IgD-negative memory B cell (primary cell): ENCODE data around the gene KCTD18. TPM values are rescaled to one million over a fixed set of nuclear protein-coding genes. Genes with fewer than 3 reads are reported as not detected.

Experiments
- H3K27ac Mint-ChIP-seq, 3 donors: one replicate each; pipeline ENCODE4 v1.8.0; 2020 to 2022; ENCODE audit warnings: mild to moderate bottlenecking in 3 of 3, mixed read lengths in 3 of 3, moderate library complexity in 1 of 3
- H3K27me3 Mint-ChIP-seq: one replicate; pipeline ENCODE4 v1.8.0; 2021; ENCODE audit warnings: mixed read lengths
- H3K36me3 Mint-ChIP-seq: one replicate; pipeline ENCODE4 v1.8.0; 2020; ENCODE audit warnings: mild to moderate bottlenecking, mixed read lengths
- H3K4me1 Mint-ChIP-seq, 3 donors: one replicate each; pipeline ENCODE4 v1.8.0; 2020 to 2022; ENCODE audit warnings: mixed read lengths in 3 of 3, mild to moderate bottlenecking in 1 of 3
- H3K4me3 Mint-ChIP-seq, 4 donors: one replicate each; pipeline ENCODE4 v1.8.0; 2020 to 2022; ENCODE audit warnings: mild to moderate bottlenecking in 4 of 4, mixed read lengths in 4 of 4, moderate library complexity in 3 of 4
- H3K9me3 Mint-ChIP-seq, 3 donors: one replicate each; pipeline ENCODE4 v1.8.0; 2020 to 2021; ENCODE audit warnings: mixed read lengths in 3 of 3, mild to moderate bottlenecking in 1 of 3
- polyA plus RNA-seq: library from polyadenylated mRNA; unstranded; fragments of 300-500 nt; fragmentation: Illumina TruSeq; gene quantifications from one replicate; pipeline ENCODE4 v1.2.3, GENCODE V29; 2021

KCTD18 gene
- polyA plus RNA-seq, 1 donor from 2014 or later: 22.2 TPM

DNA sequence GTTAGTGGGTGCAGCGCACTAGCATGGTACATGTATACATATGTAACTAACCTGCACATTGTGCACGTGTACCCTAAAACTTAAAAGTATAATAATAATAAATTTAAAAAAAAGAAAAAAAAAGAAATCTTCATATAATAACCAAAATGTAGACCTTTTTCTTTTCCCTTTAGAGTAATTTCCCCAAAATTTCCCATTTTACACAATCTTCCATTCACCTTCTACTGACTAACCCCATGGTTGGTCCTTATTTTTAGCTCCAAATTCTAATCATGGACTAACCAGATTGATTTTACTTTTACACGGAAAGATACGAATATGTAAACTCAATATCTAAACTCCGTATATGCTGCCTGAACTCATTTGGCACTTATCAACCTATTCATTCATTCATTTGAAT lies 7.7 kb downstream of the KCTD18 start:
- H3K4me1 Mint-ChIP-seq: peaks cover 7 to 11% (median 11%) of the 10 kb centered on the region in 3 donors
- no peak overlapping the region for H3K4me3 Mint-ChIP-seq
- H3K36me3 Mint-ChIP-seq: peaks cover 7% of the 10 kb centered on the region
- no peaks in the 10 kb centered on the region for H3K27me3 Mint-ChIP-seq
- H3K9me3 Mint-ChIP-seq: peaks cover 0 to 3% (median 3%) of the 10 kb centered on the region in 3 donors
- no peak overlapping the region for H3K27ac Mint-ChIP-seq

DNA sequence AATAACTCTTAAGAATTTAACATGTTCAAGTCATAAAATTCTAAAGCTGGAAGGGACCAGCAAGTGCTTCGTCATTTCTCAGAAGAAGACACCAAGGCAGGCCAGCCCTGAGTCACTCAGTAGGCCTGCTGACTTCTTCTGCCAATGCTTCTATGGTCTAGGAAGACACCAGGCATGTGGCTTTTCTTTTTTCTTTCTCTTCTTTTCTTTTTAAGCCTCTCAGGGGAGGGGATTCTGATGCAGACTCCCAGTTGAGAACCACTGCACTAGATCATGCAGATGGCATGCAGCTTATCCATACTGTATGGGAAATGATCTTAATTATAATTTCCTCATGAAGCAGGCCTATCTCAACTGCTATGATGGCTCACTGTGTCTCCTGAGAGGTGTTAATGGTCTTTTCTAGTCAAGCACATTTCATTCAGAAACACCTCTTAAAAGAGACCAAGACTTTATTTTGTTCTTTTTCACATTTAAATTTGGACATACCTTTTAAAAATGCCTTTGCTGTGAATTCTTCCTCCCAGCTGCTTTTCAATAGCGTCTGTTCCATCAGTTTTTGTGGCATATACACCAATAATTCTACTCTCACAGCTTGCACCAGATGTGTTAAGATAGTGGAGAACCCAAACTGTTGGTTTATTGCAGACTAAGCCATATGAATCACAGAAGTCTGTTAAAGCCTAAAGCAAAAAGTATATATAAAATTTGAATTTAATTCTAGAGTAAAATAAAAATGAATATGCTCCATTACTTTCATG lies 11.3 kb downstream of the KCTD18 start:
- H3K27ac Mint-ChIP-seq: no peak overlapping the region
- peaks cover 3% of the 10 kb centered on the region for H3K36me3 Mint-ChIP-seq
- H3K4me1 Mint-ChIP-seq: peaks cover 0 to 4% (median 2%) of the 10 kb centered on the region in 3 donors
- H3K9me3 Mint-ChIP-seq: peaks cover 0 to 3% (median 3%) of the 10 kb centered on the region in 3 donors
- no peaks in the 10 kb centered on the region for H3K27me3 Mint-ChIP-seq
- no peak overlapping the region for H3K4me3 Mint-ChIP-seq

DNA sequence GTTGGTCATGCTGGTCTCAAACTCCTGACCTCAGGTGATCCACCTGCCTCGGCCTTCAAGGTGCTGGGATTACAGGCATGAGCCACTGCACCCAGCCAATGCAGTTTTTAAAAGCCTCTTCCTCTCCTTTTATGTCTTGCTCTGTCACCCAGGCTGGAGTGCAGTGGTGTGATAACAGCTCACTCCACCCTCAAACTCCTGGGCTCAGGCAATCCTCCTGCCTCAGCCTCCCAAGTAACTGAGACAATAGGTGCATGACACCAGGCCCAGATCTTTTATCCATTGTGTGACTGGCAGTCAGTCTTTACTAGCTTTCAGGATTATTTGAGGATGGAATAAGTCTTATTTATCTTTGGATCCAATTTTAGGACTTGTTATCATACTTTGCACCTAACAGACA lies 13.2 kb downstream of the KCTD18 start:
- Mint-ChIP-seq H3K36me3 (peaks cover 8% of the 10 kb centered on the region), H3K4me1 (no peaks in the 10 kb centered on the region), H3K4me3 (no peak overlapping the region), H3K27ac (no peak overlapping the region), H3K9me3 (no peaks in the 10 kb centered on the region), H3K27me3 (no peaks in the 10 kb centered on the region)

DNA sequence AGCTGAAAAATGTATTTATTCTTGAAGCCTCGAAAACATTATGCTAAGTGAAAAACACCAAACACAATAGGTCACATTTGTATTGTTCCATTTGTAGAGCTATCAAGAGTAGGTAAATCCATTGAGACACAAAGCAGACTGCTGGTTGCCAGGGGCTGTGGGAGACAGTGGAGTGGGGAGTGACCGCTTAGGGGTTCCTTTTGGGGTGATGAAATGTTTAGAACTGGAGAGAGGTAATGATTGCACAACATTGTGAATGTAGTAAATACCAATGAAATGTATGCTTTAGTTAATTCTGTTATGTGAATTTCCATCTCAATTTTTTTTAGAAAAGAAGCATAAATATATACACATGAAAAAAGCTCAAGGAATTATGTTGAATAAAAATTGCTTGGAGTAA lies 15.8 kb downstream of the KCTD18 start:
- no peaks in the 10 kb centered on the region for H3K4me1 Mint-ChIP-seq
- no peaks in the 10 kb centered on the region for H3K9me3 Mint-ChIP-seq
- no peak overlapping the region for H3K27ac Mint-ChIP-seq
- no peaks in the 10 kb centered on the region for H3K27me3 Mint-ChIP-seq
- no peak overlapping the region for H3K4me3 Mint-ChIP-seq
- peaks cover 20% of the 10 kb centered on the region for H3K36me3 Mint-ChIP-seq

DNA sequence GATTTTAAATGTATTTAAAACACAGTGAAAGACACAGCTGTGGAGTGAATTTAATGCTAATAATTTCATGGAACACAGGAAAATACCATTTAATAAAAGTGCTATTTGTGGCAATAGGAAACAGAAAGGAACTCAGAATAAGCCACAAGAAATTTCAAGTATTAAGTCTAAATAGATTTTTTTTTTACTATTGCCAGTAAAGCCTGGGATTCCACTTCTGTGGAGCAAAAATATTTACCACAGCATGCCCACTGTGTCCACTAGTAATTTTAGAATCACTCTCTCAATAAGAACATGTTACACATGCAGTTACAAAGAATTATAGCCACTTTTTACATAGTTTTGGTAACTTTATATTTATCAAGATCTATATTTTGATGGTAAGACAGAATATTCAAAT lies 17.2 kb downstream of the KCTD18 start:
- H3K27me3 Mint-ChIP-seq: no peaks in the 10 kb centered on the region
- no peaks in the 10 kb centered on the region for H3K9me3 Mint-ChIP-seq
- H3K4me3 Mint-ChIP-seq: no peak overlapping the region
- peaks cover 0 to 2% (median 0%) of the 10 kb centered on the region in 3 donors for H3K4me1 Mint-ChIP-seq
- H3K36me3 Mint-ChIP-seq: peaks cover 20% of the 10 kb centered on the region
- H3K27ac Mint-ChIP-seq: no peak overlapping the region

DNA sequence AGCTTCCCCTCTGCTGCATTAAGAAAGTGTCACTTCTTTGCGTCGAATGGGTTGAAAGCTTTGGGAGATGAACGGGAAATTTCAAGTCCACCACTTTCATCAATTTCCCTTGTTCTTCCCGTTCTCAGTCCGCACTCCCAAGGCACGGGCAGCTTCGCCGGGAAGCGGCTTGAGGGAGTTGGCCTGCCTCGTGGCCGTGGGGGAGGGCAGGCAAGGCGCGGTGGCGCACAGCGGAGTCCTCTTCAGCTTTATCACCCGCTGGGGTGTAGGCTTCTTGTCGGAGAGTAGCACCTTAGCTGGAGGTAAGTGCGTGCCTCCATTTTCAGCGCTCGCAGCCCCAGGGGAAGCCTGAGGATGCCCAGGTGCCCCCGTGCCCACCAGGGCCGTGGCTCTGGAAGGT lies 19.9 kb downstream of the KCTD18 start:
- Mint-ChIP-seq H3K36me3 (peaks cover 20% of the 10 kb centered on the region), H3K9me3 (no peaks in the 10 kb centered on the region)

DNA sequence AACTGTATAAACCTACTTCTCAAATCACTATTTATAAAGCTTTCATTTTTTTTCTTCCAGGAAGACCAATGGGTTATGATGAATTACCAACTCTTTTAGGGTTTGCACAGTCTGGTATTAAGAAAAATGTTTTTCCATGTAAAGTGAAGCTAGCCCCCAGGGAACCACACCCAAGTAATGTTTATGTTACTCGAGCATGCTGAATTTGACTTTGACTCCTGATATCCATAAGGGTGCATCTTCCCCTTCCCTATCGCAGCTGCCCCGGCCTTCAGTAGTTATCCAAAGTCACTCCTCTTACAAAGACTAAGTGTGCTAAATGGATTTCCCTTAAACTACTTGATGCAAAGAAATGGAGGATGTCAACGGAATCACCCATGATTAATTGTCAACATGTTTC lies 21.7 kb downstream of the KCTD18 start:
- peaks cover 0 to 2% (median 0%) of the 10 kb centered on the region in 3 donors for H3K4me1 Mint-ChIP-seq
- no peak overlapping the region for H3K27ac Mint-ChIP-seq
- H3K4me3 Mint-ChIP-seq: no peak overlapping the region
- H3K36me3 Mint-ChIP-seq: peaks cover 20% of the 10 kb centered on the region
- H3K27me3 Mint-ChIP-seq: no peaks in the 10 kb centered on the region
- no peaks in the 10 kb centered on the region for H3K9me3 Mint-ChIP-seq

More for the DNA sequence above, 19.9 kb downstream of the KCTD18 start:
- no peak overlapping the region for H3K4me3 Mint-ChIP-seq
- H3K27me3 Mint-ChIP-seq: no peaks in the 10 kb centered on the region
- peaks cover 0 to 2% (median 0%) of the 10 kb centered on the region in 3 donors for H3K4me1 Mint-ChIP-seq
- no peak overlapping the region for H3K27ac Mint-ChIP-seq

DNA sequence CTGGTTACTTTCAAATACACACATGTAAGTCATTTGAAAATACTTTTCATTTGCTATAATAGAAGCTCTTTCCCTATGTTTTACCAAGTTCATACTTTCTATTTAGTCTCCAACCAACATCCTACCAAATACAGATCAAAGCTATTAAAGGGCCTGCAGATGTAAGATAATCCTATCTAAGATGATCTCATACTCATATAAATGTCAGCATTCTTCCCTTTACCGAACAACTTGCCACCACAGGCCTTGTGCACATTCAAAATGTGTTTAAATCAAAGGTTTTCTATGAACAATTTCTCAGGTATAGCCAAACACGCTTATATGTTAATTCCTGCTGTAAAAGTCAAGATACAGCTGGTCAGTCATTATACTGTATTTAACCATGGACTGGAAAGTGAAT lies 23.3 kb downstream of the KCTD18 start:
- Mint-ChIP-seq H3K4me1 (peaks cover 0 to 5% (median 0%) of the 10 kb centered on the region in 3 donors), H3K36me3 (peaks cover 14% of the 10 kb centered on the region), H3K27me3 (peaks cover 4% of the 10 kb centered on the region), H3K4me3 (no peak overlapping the region), H3K9me3 (no peaks in the 10 kb centered on the region), H3K27ac (no peak overlapping the region)

DNA sequence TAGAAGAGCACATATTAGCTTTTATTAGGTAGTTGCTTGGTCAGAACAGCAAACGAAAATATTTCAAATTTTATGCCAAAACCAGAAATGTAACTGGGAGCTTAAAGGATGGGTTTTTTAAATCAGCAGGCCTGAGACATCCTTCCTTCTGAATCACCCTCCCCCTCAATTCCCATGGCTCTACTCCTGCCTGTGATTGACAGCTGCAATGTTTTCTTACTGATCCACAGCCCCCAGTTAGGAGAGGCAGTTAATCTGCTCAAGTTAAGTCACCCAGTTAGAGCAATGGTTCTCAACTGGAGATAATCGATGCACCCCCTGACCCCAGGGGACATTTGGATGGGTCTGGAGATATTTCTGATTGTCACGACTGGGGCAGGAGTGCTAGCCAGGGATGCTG lies 24.9 kb downstream of the KCTD18 start:
- H3K9me3 Mint-ChIP-seq: no peaks in the 10 kb centered on the region
- H3K27ac Mint-ChIP-seq: peak overlapping the region in 1 of 3 donors; percentile 11
- H3K4me3 Mint-ChIP-seq: no peak overlapping the region

DNA sequence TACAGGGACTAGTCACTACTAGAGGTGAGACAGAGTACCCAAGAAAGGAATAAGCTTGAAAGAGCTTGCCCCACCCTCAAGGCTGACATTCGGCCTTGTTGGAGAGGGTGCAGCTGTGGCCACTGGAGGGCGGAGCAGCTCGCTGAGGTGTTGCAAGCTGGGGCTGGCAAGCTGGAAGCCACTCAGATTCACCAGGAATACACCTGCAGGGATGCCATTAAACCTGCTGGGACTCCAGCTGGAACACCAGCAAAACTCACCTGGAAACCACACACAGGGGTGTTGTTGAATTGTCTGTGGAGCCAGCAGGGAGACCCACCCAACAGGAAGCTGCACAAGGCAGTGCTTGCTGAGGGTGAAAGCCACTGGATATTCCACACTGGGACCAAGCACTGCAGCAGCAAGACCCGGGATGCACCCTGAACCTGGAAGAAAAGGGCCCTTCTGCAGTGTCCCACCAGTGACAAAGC lies 26.1 kb downstream of the KCTD18 start:
- Mint-ChIP-seq H3K36me3 (no peaks in the 10 kb centered on the region), H3K9me3 (no peaks in the 10 kb centered on the region), H3K27me3 (peaks cover 4% of the 10 kb centered on the region), H3K27ac (no peak overlapping the region), H3K4me3 (no peak overlapping the region), H3K4me1 (peaks cover 0 to 5% (median 3%) of the 10 kb centered on the region in 3 donors)

More for the DNA sequence above, 24.9 kb downstream of the KCTD18 start:
- Mint-ChIP-seq H3K4me1 (peaks cover 0 to 5% (median 3%) of the 10 kb centered on the region in 3 donors), H3K27me3 (peaks cover 4% of the 10 kb centered on the region), H3K36me3 (peaks cover 5% of the 10 kb centered on the region)

DNA sequence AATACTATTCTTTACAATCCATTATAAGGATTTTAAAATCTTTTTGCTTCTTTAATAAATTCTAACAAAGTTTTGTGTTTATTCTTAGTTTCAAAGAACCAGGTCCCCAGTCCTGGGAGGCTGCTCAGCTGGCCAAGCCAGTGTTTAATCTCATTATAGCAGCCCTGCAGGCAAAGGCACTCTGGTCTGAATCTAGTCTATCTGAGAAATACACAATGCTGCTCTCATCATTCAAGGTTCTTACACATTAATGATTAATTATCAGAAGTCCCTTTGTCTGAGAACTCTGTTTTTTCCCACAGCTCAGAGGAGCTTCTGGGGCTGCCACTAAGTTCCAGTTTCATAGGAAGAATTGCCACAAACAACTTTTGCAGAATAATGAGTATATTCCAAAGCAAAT lies 27.7 kb downstream of the KCTD18 start:
- peaks cover 0 to 3% (median 2%) of the 10 kb centered on the region in 3 donors for H3K4me1 Mint-ChIP-seq
- no peak overlapping the region for H3K27ac Mint-ChIP-seq
- peak overlapping the region in 1 of 4 donors; percentile 22 for H3K4me3 Mint-ChIP-seq
- H3K36me3 Mint-ChIP-seq: no peaks in the 10 kb centered on the region
- peaks cover 4% of the 10 kb centered on the region for H3K27me3 Mint-ChIP-seq
- no peaks in the 10 kb centered on the region for H3K9me3 Mint-ChIP-seq

DNA sequence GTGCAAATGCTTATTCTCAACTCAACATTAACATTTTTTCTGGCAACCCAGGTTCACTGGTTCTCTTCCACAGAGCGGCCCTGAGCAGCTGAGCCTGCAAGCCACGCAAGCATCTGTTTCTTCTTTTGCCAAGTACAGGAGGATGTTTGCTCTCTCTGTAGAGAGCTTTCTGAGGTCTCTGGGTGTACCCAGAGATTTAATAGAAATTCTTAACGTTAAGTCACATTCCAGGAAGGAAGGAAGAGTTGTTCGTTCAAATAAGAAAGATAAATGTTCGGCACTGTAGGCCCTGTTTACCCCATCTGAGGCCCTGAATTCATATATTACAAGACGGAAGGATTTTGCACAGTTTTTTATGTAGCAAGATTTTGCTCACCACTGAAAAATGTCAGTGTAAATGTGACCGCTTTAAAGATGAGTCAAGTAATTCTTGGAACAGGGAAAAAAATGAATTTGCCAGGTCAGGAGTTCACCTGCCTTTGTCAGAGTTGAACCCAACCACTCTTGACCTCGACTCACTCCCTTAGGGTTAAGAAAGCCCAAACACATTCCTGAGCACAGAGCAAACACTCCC lies 30.1 kb downstream of the KCTD18 start:
- H3K27ac Mint-ChIP-seq: no peak overlapping the region
- H3K4me3 Mint-ChIP-seq: no peak overlapping the region
- H3K36me3 Mint-ChIP-seq: peaks cover 4% of the 10 kb centered on the region
- H3K4me1 Mint-ChIP-seq: peaks cover 0 to 4% (median 3%) of the 10 kb centered on the region in 3 donors
- peaks cover 4% of the 10 kb centered on the region for H3K27me3 Mint-ChIP-seq
- H3K9me3 Mint-ChIP-seq: no peaks in the 10 kb centered on the region

DNA sequence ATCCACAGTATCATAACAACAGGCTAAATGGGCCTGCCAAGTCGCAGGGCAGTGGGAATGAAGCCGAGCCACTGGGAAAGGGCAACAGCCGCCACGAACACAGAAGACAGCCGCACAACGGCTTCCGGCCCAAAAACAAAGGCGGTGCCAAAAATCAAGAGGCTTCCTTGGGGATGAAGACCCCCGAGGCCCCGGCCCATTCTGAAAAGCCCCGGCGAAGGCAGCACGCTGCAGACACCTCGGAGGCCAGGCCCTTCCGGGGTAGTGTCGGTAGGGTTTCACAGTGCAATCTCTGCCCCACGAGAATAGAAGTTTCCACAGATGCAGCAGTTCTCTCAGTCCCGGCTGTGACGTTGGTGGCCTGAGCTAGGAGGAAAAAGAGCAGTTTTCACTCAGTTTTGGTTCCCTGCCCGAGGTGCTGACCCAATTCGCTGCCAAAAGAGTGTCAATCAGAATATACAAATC lies 32.2 kb downstream of the KCTD18 start:
- Mint-ChIP-seq H3K9me3 (no peaks in the 10 kb centered on the region), H3K27me3 (no peaks in the 10 kb centered on the region), H3K36me3 (peaks cover 4% of the 10 kb centered on the region), H3K27ac (no peak overlapping the region), H3K4me1 (peaks cover 0 to 4% (median 3%) of the 10 kb centered on the region in 3 donors), H3K4me3 (no peak overlapping the region)

DNA sequence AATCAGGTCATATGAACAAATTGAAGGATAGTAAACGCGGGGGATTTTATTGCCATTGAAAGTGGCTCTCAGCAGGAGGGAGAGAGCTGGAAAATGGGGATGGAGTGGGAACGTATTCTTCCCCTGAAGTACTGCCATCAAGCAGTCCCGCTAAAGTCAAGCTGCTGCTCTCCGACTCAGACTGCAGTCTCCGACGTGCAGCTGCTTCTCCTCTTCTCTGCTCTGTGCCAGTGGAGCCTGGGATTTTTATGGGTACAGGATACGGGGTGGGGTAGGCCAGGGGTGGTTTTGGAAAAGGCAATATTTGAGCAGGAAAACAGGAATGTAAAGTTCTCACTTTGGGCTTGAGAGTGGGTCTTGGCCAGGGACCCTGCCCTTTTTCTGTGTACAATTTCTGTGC lies 33.0 kb downstream of the KCTD18 start:
- Mint-ChIP-seq H3K4me1 (peaks cover 0 to 4% (median 3%) of the 10 kb centered on the region in 3 donors), H3K27me3 (no peaks in the 10 kb centered on the region), H3K27ac (no peak overlapping the region), H3K36me3 (peaks cover 4% of the 10 kb centered on the region), H3K4me3 (no peak overlapping the region), H3K9me3 (no peaks in the 10 kb centered on the region)

DNA sequence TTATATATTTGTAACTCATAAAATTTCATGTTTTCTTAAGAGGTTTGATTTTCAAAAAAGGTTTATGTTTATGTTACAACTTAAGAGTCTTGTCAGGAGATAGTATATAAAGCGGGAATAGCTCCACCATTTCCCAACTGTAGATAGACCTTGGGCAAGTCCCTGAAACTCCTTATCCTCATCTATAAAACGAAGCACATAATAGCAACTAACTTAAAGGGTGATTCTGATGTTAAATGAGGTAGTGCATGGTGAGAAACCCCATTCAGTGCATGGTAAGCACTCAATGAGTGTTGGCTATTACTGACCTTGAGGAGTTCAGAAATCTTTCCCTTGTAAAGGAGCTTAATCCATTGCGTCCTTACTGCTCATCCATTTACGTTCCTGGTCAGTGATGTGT lies 34.1 kb downstream of the KCTD18 start:
- H3K4me1 Mint-ChIP-seq: peaks cover 5% of the 10 kb centered on the region in 3 donors
- no peak overlapping the region for H3K27ac Mint-ChIP-seq
- peaks cover 4% of the 10 kb centered on the region for H3K36me3 Mint-ChIP-seq
- H3K9me3 Mint-ChIP-seq: no peaks in the 10 kb centered on the region
- no peak overlapping the region for H3K4me3 Mint-ChIP-seq
- no peaks in the 10 kb centered on the region for H3K27me3 Mint-ChIP-seq
